Osteocyte (in vitro differentiated cells): Measurements from ENCODE around the gene IMPDH1. TPM values are rescaled to one million over a fixed set of nuclear protein-coding genes. Genes with fewer than 3 reads are reported as not detected.

Experiments
- DNase-seq: peaks from one replicate; pipeline ENCODE4 v3.0.0; 2021; ENCODE audit warnings: mixed read lengths; ENCODE audit not compliant: unreplicated experiment; ENCODE audit errors: extremely low spot score
- H3K27ac Mint-ChIP-seq: one replicate; pipeline ENCODE4 v1.8.0; 2021; ENCODE audit warnings: mild to moderate bottlenecking, mixed read lengths; ENCODE audit not compliant: unreplicated experiment
- H3K27me3 Mint-ChIP-seq: one replicate; pipeline ENCODE4 v1.8.0; 2021; ENCODE audit warnings: mixed read lengths; ENCODE audit not compliant: unreplicated experiment
- H3K36me3 Mint-ChIP-seq: one replicate; pipeline ENCODE4 v1.8.0; 2021; ENCODE audit warnings: mixed read lengths; ENCODE audit not compliant: unreplicated experiment
- H3K4me1 Mint-ChIP-seq: one replicate; pipeline ENCODE4 v1.8.0; 2021; ENCODE audit warnings: mixed read lengths; ENCODE audit not compliant: unreplicated experiment
- H3K4me3 Mint-ChIP-seq: one replicate; pipeline ENCODE4 v1.8.0; 2021; ENCODE audit warnings: mild to moderate bottlenecking, moderate library complexity, mixed read lengths; ENCODE audit not compliant: unreplicated experiment
- H3K9me3 Mint-ChIP-seq: one replicate; pipeline ENCODE4 v1.8.0; 2021; ENCODE audit warnings: mixed read lengths; ENCODE audit not compliant: unreplicated experiment
- total RNA-seq: library from RNA; stranded (reverse); gene quantifications from 2 replicates; pipeline ENCODE4 v1.2.1, GENCODE V29; 2021
- TF ChIP-seq, protein P1 (sequence below): fragments of 200-600 bp; sonication (generic); IDR thresholded peaks from 2 replicates; pipeline ENCODE4 v1.5.0; 2021; ENCODE audit warnings: antibody characterized with exemption, mild to moderate bottlenecking, moderate library complexity

Gene IMPDH1
- total RNA-seq, 1 donor from 2014 or later: 33.5 TPM

DNA sequence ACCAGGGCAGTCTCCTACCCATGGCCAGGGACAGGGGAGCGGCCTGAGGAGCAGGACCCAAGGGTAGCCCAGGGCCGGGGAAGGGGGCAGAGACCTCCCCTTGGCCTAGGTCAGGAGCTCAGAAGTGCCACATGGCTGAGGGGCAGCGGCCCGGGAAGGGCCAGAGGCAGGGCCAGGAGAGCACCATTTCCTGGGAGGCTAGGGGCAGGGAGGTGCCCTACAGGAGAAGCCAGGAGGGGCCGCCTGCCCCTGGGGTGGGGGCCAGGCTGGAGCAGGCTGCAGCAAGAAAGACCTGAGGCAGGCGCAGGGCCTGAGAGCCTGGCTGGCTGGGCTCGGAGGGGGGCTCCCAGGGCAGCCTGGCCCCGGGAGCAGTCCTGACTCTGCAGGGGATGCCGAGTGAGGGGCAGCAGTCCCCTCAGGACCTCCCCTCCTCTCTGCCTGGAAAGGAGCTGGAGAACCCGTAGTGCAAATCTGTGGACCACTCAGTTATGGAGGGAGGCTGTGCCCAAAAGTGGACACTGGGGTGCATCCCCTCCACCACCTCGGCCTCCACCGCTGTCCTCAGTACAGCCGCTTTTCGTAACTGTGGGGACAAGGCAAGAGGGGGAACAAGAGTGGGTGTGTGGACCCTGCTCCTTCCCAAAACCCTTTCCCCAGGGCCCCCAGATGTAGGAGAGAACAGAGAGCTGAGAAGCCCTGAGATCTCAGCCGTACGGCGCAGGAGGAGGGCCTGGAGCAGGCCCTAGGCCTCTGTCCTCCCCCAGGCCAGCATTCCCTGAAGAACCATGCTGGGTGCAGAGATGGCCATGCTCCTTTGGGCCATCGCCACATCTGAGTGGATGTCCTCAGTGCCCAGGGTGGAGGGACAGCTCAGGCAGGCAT is 17.1 kb downstream of the IMPDH1 start:
- Mint-ChIP-seq H3K4me1 (no peaks in the 10 kb centered on the region), H3K27ac (no peak overlapping the region), H3K27me3 (peaks cover 7% of the 10 kb centered on the region), H3K36me3 (peaks cover 13% of the 10 kb centered on the region), H3K4me3 (no peak overlapping the region), H3K9me3 (no peaks in the 10 kb centered on the region)
- TF ChIP-seq, protein P1, sequence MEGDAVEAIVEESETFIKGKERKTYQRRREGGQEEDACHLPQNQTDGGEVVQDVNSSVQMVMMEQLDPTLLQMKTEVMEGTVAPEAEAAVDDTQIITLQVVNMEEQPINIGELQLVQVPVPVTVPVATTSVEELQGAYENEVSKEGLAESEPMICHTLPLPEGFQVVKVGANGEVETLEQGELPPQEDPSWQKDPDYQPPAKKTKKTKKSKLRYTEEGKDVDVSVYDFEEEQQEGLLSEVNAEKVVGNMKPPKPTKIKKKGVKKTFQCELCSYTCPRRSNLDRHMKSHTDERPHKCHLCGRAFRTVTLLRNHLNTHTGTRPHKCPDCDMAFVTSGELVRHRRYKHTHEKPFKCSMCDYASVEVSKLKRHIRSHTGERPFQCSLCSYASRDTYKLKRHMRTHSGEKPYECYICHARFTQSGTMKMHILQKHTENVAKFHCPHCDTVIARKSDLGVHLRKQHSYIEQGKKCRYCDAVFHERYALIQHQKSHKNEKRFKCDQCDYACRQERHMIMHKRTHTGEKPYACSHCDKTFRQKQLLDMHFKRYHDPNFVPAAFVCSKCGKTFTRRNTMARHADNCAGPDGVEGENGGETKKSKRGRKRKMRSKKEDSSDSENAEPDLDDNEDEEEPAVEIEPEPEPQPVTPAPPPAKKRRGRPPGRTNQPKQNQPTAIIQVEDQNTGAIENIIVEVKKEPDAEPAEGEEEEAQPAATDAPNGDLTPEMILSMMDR: no peak
- no peak for DNase-seq

DNA sequence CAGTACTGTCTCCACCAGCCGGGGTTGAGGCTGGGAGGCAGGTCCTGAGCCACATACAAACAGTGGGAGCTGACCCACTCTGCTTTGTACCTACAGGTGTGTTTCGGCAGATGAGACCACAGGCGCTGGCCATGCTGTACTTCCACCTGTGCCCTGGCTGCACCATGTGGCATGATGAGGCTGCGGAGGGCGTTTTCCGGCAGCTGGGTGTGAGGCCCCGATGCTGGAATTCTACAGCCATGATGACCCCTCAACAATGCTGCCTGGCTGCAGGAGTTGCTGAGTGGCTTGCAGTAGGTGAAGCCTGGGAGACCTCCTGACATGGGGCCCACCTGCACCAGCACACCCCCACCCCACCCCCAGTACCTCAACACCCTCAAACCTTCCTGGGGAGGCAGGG is 18.0 kb downstream of the IMPDH1 start:
- Mint-ChIP-seq H3K9me3 (no peaks in the 10 kb centered on the region), H3K36me3 (peaks cover 5% of the 10 kb centered on the region), H3K4me1 (peaks cover 2% of the 10 kb centered on the region), H3K4me3 (no peak overlapping the region), H3K27me3 (peaks cover 7% of the 10 kb centered on the region), H3K27ac (no peak overlapping the region)
- DNase-seq: no peak
- TF ChIP-seq, protein P1: no peak

DNA sequence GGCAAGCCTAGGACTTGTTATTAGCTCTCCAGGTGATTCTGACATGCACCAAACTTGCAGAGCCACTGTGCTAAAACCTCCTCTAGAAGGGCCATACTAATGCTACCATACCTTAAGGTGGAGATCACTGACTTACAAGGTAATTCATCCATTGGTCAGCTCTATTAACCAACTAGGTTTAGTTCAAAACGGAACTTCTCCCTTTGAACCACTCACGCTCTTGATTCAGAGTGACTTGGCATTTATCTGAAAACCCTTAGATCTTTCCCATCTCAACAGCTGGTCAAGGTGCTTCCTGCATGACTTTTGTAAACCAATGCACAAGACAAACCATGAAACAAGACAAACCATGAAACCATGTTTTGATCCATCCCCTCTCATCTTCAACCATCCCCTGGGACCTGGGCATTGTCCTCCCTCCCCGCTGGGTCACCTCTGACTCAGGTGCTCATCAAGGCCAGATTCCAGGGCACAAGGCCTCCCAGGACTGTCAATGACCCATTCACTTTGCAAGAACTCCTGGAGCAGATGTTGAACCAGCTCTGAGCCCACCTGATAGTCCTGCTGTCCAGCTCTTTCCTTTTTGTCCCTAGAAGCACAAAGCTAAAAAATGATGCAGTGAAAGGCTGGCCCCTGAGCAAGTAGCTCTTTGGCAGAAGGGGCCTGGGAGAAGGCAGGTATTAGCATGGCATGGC is 18.8 kb downstream of the IMPDH1 start:
- TF ChIP-seq, protein P1: no peak
- H3K4me3 Mint-ChIP-seq: no peak overlapping the region
- peaks cover 7% of the 10 kb centered on the region for H3K27me3 Mint-ChIP-seq
- H3K9me3 Mint-ChIP-seq: no peaks in the 10 kb centered on the region
- peaks cover 2% of the 10 kb centered on the region for H3K4me1 Mint-ChIP-seq
- no peak for DNase-seq
- no peaks in the 10 kb centered on the region for H3K36me3 Mint-ChIP-seq
- no peak overlapping the region for H3K27ac Mint-ChIP-seq

DNA sequence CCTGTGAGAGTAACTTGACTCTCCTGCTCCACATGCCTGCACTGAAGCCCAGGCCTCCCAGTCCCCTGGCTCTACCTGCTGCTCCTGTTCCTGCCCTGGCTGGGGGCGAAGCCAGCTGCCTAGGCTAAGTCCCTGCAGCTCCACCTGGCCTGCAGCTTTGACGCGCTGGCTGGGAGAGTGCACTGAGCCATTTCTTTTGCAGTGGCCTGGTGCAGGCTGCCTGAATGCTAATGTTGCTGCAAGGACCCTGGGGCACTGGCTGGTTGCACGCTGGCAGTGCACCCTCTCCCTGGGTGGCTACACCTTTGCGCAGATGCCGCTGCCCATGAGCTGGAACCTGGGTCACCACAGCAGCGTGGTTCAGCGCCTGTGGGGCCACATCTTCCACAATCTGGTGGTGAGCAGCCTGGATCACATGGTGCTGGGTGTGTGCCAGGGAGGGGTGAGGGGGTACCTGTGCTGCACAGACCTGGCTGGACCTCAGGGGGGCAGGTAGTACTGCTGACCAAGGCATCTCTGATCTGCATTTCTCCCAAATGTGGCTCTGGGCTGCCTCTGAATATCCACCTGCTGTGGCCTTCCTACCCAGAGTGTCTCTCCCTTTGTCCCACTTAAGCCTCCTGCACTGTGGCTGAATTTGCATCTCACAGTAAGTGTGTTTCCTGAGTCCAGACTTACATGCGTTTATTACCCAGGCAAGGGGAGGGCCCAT is 20.0 kb downstream of the IMPDH1 start:
- H3K4me1 Mint-ChIP-seq: peaks cover 2% of the 10 kb centered on the region
- H3K27me3 Mint-ChIP-seq: peaks cover 7% of the 10 kb centered on the region
- TF ChIP-seq, protein P1: no peak
- DNase-seq: no peak
- no peaks in the 10 kb centered on the region for H3K9me3 Mint-ChIP-seq
- no peak overlapping the region for H3K4me3 Mint-ChIP-seq
- no peaks in the 10 kb centered on the region for H3K36me3 Mint-ChIP-seq
- no peak overlapping the region for H3K27ac Mint-ChIP-seq
